HEK293T (cell line): ENCODE data around the gene LIN37.

ENCODE experiments used
- FOXA1 ChIP-seq: fragments of 450-650 bp; IDR thresholded peaks from 2 replicates; pipeline ENCODE4 v1.6.1; 2016; ENCODE audit warnings: mild to moderate bottlenecking
- FOXK2 ChIP-seq: fragments of 450-650 bp; IDR thresholded peaks from 2 replicates; pipeline ENCODE4 v1.6.1; 2016; ENCODE audit warnings: mild to moderate bottlenecking
- HDGF ChIP-seq: fragments of 450-650 bp; IDR thresholded peaks from 2 replicates; pipeline ENCODE4 v1.6.1; 2017; ENCODE audit warnings: antibody characterized with exemption, borderline replicate concordance
- NFRKB ChIP-seq: fragments of 450-650 bp; IDR thresholded peaks from 2 replicates; pipeline ENCODE4 v1.6.1; 2016; ENCODE audit warnings: mild to moderate bottlenecking, moderate library complexity
- SP1 ChIP-seq: fragments of 450-650 bp; IDR thresholded peaks from 2 replicates; pipeline ENCODE4 v1.6.1; 2017
- SUZ12 ChIP-seq: fragments of 450-650 bp; IDR thresholded peaks from 2 replicates; pipeline ENCODE4 v1.6.1; 2016; ENCODE audit warnings: mild to moderate bottlenecking
- ZNF384 ChIP-seq: fragments of 450-650 bp; IDR thresholded peaks from 2 replicates; pipeline ENCODE4 v1.6.1; 2016
- TF ChIP-seq, protein P1 (sequence below): fragments of 450-650 bp; IDR thresholded peaks from 2 replicates; pipeline ENCODE4 v1.6.1; 2016

DNA sequence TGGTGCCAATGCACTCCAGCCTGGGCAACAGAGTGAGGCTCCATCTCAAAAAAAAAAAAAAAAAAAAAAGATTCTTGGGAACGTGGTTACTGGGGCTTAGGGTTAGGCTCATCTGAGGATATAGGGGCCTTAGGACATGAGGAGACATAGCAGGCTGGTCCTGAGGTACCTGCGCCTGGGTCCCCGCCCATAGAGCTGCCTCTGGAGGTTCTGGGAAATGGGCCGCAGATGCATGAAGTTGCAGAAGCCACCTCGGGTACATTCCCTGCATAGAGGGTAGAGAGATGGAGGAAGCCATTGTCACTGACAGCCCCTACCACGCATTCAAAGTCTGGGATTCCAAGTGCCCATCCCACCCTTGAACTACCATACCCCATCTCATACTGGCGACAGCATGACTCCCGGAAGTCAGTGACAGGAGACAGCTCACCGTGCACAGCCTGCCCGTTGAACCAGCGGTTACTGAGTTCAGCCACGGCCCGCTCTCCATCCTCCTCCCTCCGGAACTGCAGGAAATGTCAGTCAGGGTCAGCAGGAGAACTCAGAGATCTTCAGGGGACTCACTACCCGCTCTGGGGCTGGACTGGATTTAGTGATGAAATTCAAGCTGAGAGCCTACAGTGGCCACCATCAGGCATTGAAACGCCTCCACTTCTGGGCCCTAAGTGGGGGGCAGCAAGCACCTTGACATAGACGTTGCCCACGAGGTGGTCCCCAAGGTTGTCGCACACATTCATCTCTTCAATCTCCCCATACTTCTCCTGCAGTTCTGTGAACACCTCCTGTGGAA lies 4.5 kb upstream of the LIN37 start:
- TF ChIP-seq, protein P1, sequence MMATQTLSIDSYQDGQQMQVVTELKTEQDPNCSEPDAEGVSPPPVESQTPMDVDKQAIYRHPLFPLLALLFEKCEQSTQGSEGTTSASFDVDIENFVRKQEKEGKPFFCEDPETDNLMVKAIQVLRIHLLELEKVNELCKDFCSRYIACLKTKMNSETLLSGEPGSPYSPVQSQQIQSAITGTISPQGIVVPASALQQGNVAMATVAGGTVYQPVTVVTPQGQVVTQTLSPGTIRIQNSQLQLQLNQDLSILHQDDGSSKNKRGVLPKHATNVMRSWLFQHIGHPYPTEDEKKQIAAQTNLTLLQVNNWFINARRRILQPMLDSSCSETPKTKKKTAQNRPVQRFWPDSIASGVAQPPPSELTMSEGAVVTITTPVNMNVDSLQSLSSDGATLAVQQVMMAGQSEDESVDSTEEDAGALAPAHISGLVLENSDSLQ, result no peak
- no peak for TF ChIP-seq ZNF384
- TF ChIP-seq SUZ12, result no peak
- TF ChIP-seq NFRKB, result no peak
- TF ChIP-seq HDGF, result no peak
- no peak for TF ChIP-seq FOXA1
- TF ChIP-seq FOXK2, result no peak
- no peak for TF ChIP-seq SP1
